Keratinocyte (primary cell): Measurements from ENCODE around the gene TBC1D5. TPM values are rescaled to one million over a fixed set of nuclear protein-coding genes. Genes with fewer than 3 reads are reported as not detected.

Experiments
- DNase-seq: peaks from one replicate; pipeline ENCODE4 v3.0.0-alpha.2; 2011; ENCODE audit warnings: low read depth, missing footprints, low spot score
- FAIRE-seq: peaks from 2 replicates; lab custom pipeline; 2011; peaks lifted over from hg19 to GRCh38; lab: Jason Lieb, UNC
- H2AFZ ChIP-seq: 2 replicates; pipeline ENCODE4 v1.6.0; 2012; ENCODE audit warnings: low read length, control low read depth, inconsistent platforms; ENCODE audit not compliant: control insufficient read depth
- H3K27ac ChIP-seq: 2 replicates; pipeline ENCODE4 v1.5.1; 2011; ENCODE audit warnings: low read length; ENCODE audit not compliant: control insufficient read depth, insufficient read depth
- H3K27me3 ChIP-seq: 3 replicates; pipeline ENCODE4 v1.6.0; 2011; ENCODE audit warnings: low read length; ENCODE audit not compliant: control insufficient read depth, insufficient read depth; ENCODE audit errors: extremely low read depth
- H3K36me3 ChIP-seq, 2 experiments: 2 replicates in 1 of 2; 3 replicates in 1 of 2; pipeline ENCODE4 v1.5.1; 2011; ENCODE audit warnings: low read length in 2 of 2, mild to moderate bottlenecking in 1 of 2; ENCODE audit not compliant: control insufficient read depth in 2 of 2, insufficient read depth in 2 of 2; ENCODE audit errors: extremely low read depth in 1 of 2
- H3K4me1 ChIP-seq: 3 replicates; pipeline ENCODE4 v1.5.1; 2011; ENCODE audit warnings: low read length; ENCODE audit not compliant: control insufficient read depth, insufficient read depth; ENCODE audit errors: extremely low read depth
- H3K4me2 ChIP-seq: 3 replicates; pipeline ENCODE4 v1.6.0; 2011; ENCODE audit warnings: low read depth, low read length; ENCODE audit not compliant: control insufficient read depth, insufficient read depth; ENCODE audit errors: extremely low read depth
- H3K4me3 ChIP-seq, 3 experiments: fragments of 200-600 bp in 1 of 3; sonication (generic) in 1 of 3; 2 replicates in 2 of 3; 3 replicates in 1 of 3; pipeline ENCODE4 v1.5.1; 2011 to 2016; ENCODE audit warnings: low read length in 3 of 3, mild to moderate bottlenecking in 3 of 3, control low read depth in 2 of 3, inconsistent platforms in 1 of 3, low read depth in 1 of 3, mixed read lengths in 1 of 3, mixed run types in 1 of 3, moderate library complexity in 1 of 3; ENCODE audit not compliant: control insufficient read depth in 2 of 3, insufficient read depth in 2 of 3; ENCODE audit errors: extremely low read depth in 1 of 3
- H3K79me2 ChIP-seq: 2 replicates; pipeline ENCODE4 v1.6.0; 2012; ENCODE audit warnings: low read length; ENCODE audit not compliant: control insufficient read depth, insufficient read depth
- H3K9ac ChIP-seq: 3 replicates; pipeline ENCODE4 v1.6.0; 2011; ENCODE audit warnings: low read length; ENCODE audit not compliant: control insufficient read depth, insufficient read depth; ENCODE audit errors: extremely low read depth
- H3K9me1 ChIP-seq: 3 replicates; pipeline ENCODE4 v1.6.0; 2011; ENCODE audit warnings: low read length; ENCODE audit not compliant: control insufficient read depth, insufficient read depth; ENCODE audit errors: extremely low read depth
- H3K9me3 ChIP-seq: 2 replicates; pipeline ENCODE4 v1.5.1; 2012; ENCODE audit warnings: low read depth, low read length; ENCODE audit not compliant: control insufficient read depth
- H4K20me1 ChIP-seq: 3 replicates; pipeline ENCODE4 v1.6.0; 2011; ENCODE audit warnings: low read length; ENCODE audit not compliant: control insufficient read depth, insufficient read depth; ENCODE audit errors: extremely low read depth
- CTCF ChIP-seq, 3 experiments: IDR thresholded peaks in 1 of 3; conservative IDR thresholded peaks in 1 of 3; optimal IDR thresholded peaks in 1 of 3; 2 replicates in 2 of 3; 3 replicates in 1 of 3; pipeline versions ENCODE3 to v1.5.1; 2011; ENCODE audit warnings: low read length in 3 of 3, mild to moderate bottlenecking in 3 of 3, moderate library complexity in 2 of 3, control low read depth in 1 of 3, inconsistent platforms in 1 of 3; ENCODE audit not compliant: insufficient read depth in 2 of 3; ENCODE audit errors: extremely low read depth in 1 of 3
- EZH2 ChIP-seq: IDR thresholded peaks from one replicate; pipeline ENCODE4 v1.6.1; 2012; ENCODE audit warnings: inconsistent platforms, mild to moderate bottlenecking, low read length, moderate library complexity
- dilution Hi-C: fragments of 300-500 bp; cut with MboI; formaldehyde crosslinking; loops from one replicate; pipeline ENCODE4 v1.7.0; 2020; ENCODE audit warnings: low sequenced_read_pairs; ENCODE audit not compliant: extremely low pct_ligation_motif_present
- polyA plus RNA-seq, 5 experiments: library from polyadenylated mRNA; depleted of rRNA in 3 of 5; stranded (reverse) in 3 of 5; stranded (forward) in 1 of 5; unstranded in 1 of 5; fragments of >200 nt; gene quantifications; 1 replicate in 1 of 5; 2 replicates in 3 of 5; 3 replicates in 1 of 5; pipeline versions ENCODE4 v1.2.1 to v1.2.3, GENCODE V29; 2011 to 2012; ENCODE audit warnings: missing spikeins in 2 of 5, low read depth in 1 of 5, low replicate concordance in 1 of 5

TBC1D5 gene
- polyA plus RNA-seq, 1 donor (not counting 4 experiments of a cell fraction or from before 2014, with no cell fraction given), result 25.8 TPM

GRCh38 chr3:17479681-17480405 is 262.6 kb downstream of the TBC1D5 start:
- Histone ChIP-seq H3K9me3 (no peaks in the 10 kb centered on the region), H3K9me1 (no peaks in the 10 kb centered on the region), H3K4me2 (no peak overlapping the region), H3K27ac (no peak overlapping the region), H3K79me2 (no peaks in the 10 kb centered on the region), H3K4me3 (no peak overlapping the region), H2AFZ (no peak overlapping the region), H3K36me3 (no peaks in the 10 kb centered on the region), H3K27me3 (no peaks in the 10 kb centered on the region), H3K4me1 (no peaks in the 10 kb centered on the region), H3K9ac (no peak overlapping the region), H4K20me1 (no peaks in the 10 kb centered on the region)
- DNase-seq (no peak), FAIRE-seq (no peak)
- TF ChIP-seq CTCF (optimal IDR thresholded peaks at IDR 0.05 in 1 of 3, IDR thresholded peaks at IDR 0.05 in 1 of 3, conservative IDR thresholded peaks at IDR 0.05 in 1 of 3; ENCODE audit: extremely low read depth in 1 of 3, insufficient read depth in 2 of 3, low read length in 3 of 3) (no peak), EZH2 (no peak)
- dilution Hi-C loops, result no loop called here

- DNase-seq (peak; percentile 40), FAIRE-seq (no peak)
- H2AFZ ChIP-seq, result no peak overlapping the region
- H3K27me3 ChIP-seq, result no peaks in the 10 kb centered on the region
- peak overlapping the region; percentile 20 for H3K27ac ChIP-seq
- no peak overlapping the region for H3K9ac ChIP-seq
- no peak overlapping the region for H3K4me3 ChIP-seq
- H3K9me3 ChIP-seq, result no peaks in the 10 kb centered on the region
- H3K79me2 ChIP-seq, result no peaks in the 10 kb centered on the region
- H3K36me3 ChIP-seq, result no peaks in the 10 kb centered on the region
- TF ChIP-seq EZH2, result no peak
- no peak for TF ChIP-seq CTCF (optimal IDR thresholded peaks at IDR 0.05 in 1 of 3, IDR thresholded peaks at IDR 0.05 in 1 of 3, conservative IDR thresholded peaks at IDR 0.05 in 1 of 3; ENCODE audit: extremely low read depth in 1 of 3, insufficient read depth in 2 of 3, low read length in 3 of 3)
- H3K4me1 ChIP-seq, result no peaks in the 10 kb centered on the region
- no peaks in the 10 kb centered on the region for H3K9me1 ChIP-seq
- no peak overlapping the region for H3K4me2 ChIP-seq
- no peaks in the 10 kb centered on the region for H4K20me1 ChIP-seq
- dilution Hi-C loops, result no loop called here
Measured at GRCh38 chr3:17478673-17479072, 263.8 kb downstream of the TBC1D5 start.
